ENCODE data around the gene GSX2.
A peak's percentile ranks its signal among the peaks of the same experiment; 100 is the strongest.

Gene GSX2

DNA sequence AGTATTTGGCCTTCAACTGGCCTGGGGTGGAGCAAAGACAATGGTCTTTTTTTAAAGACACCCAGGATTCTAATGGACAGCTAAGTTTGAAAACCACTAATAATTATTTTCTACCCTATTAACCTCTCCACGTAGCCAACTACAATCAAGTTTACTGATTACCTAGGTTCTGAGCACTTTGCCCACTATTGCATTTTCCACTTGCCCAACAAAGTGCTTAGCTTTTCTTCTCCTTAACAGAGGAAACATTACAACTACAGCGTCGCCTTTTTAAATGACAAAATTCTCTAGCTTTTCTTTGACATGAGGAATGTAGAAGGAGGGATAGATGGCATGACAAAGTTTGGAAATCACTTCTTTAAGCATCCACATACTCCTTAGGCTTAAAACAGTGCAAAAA is 37.6 kb upstream of the GSX2 start:
- TF ChIP-seq ZNF8 (CRISPR knock-in tag; IDR thresholded peaks at IDR 0.05) = no peak
- TF ChIP-seq TCF4 (CRISPR knock-in tag; IDR thresholded peaks at IDR 0.05; ENCODE audit: borderline replicate concordance) = no peak
- no peak for TF ChIP-seq PPARA (CRISPR knock-in tag; IDR thresholded peaks at IDR 0.05; ENCODE audit: borderline replicate concordance)
- TF ChIP-seq, protein P1, sequence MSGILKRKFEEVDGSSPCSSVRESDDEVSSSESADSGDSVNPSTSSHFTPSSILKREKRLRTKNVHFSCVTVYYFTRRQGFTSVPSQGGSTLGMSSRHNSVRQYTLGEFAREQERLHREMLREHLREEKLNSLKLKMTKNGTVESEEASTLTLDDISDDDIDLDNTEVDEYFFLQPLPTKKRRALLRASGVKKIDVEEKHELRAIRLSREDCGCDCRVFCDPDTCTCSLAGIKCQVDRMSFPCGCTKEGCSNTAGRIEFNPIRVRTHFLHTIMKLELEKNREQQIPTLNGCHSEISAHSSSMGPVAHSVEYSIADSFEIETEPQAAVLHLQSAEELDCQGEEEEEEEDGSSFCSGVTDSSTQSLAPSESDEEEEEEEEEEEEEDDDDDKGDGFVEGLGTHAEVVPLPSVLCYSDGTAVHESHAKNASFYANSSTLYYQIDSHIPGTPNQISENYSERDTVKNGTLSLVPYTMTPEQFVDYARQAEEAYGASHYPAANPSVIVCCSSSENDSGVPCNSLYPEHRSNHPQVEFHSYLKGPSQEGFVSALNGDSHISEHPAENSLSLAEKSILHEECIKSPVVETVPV (CRISPR knock-in tag; IDR thresholded peaks at IDR 0.05) = no peak
- ATAC-seq = no peak

DNA sequence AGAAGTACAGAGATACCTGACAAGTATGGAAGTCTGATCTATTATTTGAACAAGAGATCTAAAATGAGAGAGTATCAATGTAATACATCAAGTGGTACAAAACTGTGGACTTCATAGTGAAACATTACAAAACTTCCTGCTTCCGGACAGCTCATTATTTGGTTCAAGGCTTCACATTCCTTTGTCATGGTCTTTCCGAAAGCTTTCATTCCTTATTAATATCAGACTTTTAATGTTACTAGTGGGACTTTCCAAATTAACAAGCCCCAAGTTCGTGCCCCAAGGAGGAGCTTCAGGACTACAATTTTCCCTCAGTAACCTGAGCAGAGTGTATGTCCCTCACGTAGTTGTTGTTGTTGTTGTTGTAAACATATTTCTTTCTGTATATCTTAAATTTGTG is 36.7 kb upstream of the GSX2 start:
- peak; percentile 45 for ATAC-seq
- TF ChIP-seq, protein P1 (CRISPR knock-in tag; IDR thresholded peaks at IDR 0.05) = no peak
- TF ChIP-seq ZNF70 (CRISPR knock-in tag; IDR thresholded peaks at IDR 0.05) (no peak), TOX (CRISPR knock-in tag; IDR thresholded peaks at IDR 0.05; ENCODE audit: borderline replicate concordance) (no peak), PPARA (CRISPR knock-in tag; IDR thresholded peaks at IDR 0.05; ENCODE audit: borderline replicate concordance) (no peak), SNAI2 (CRISPR knock-in tag; IDR thresholded peaks at IDR 0.05) (no peak), ZNF8 (CRISPR knock-in tag; IDR thresholded peaks at IDR 0.05) (no peak)
- TF ChIP-seq, protein P2, sequence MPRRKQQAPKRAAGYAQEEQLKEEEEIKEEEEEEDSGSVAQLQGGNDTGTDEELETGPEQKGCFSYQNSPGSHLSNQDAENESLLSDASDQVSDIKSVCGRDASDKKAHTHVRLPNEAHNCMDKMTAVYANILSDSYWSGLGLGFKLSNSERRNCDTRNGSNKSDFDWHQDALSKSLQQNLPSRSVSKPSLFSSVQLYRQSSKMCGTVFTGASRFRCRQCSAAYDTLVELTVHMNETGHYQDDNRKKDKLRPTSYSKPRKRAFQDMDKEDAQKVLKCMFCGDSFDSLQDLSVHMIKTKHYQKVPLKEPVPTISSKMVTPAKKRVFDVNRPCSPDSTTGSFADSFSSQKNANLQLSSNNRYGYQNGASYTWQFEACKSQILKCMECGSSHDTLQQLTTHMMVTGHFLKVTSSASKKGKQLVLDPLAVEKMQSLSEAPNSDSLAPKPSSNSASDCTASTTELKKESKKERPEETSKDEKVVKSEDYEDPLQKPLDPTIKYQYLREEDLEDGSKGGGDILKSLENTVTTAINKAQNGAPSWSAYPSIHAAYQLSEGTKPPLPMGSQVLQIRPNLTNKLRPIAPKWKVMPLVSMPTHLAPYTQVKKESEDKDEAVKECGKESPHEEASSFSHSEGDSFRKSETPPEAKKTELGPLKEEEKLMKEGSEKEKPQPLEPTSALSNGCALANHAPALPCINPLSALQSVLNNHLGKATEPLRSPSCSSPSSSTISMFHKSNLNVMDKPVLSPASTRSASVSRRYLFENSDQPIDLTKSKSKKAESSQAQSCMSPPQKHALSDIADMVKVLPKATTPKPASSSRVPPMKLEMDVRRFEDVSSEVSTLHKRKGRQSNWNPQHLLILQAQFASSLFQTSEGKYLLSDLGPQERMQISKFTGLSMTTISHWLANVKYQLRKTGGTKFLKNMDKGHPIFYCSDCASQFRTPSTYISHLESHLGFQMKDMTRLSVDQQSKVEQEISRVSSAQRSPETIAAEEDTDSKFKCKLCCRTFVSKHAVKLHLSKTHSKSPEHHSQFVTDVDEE (CRISPR knock-in tag; IDR thresholded peaks at IDR 0.05) = no peak

DNA sequence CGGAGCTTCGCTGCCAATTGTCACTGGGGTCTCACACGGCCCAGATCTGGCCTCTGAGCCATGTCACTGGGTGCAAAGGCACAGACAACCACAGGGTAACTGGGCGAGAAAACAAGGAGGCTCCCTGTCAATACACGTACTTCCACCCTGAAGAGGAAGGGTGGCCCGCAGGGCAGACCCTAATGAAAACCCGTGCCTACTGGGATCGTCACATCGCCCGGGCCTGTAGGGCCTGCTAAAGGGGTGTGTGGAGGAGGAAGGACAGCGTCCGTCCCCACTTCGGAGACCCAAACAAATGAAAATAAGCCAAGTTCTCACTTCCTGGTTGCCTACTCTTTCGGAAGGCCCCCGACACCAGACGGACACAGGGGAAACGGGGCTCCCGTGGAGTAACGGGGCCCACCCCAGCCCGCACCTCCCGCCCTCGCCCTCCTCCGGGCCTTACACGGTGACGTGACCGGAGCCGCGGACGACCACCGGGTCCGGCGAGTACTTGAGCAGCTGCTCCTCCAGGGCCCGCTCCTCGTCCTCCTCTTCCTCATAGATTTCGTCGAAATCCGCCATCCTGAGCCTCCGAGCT is 36.1 kb upstream of the GSX2 start:
- TF ChIP-seq SNAI2 (CRISPR knock-in tag; IDR thresholded peaks at IDR 0.05) (no peak), ISL1 (CRISPR knock-in tag; IDR thresholded peaks at IDR 0.05) (no peak), OSR1 (CRISPR knock-in tag; IDR thresholded peaks at IDR 0.05) (no peak), TCF4 (CRISPR knock-in tag; IDR thresholded peaks at IDR 0.05; ENCODE audit: borderline replicate concordance) (no peak), ZFP3 (CRISPR knock-in tag; IDR thresholded peaks at IDR 0.05) (no peak), GLIS3 (CRISPR knock-in tag; IDR thresholded peaks at IDR 0.05) (no peak), TOX (CRISPR knock-in tag; IDR thresholded peaks at IDR 0.05; ENCODE audit: borderline replicate concordance) (no peak), PPARA (CRISPR knock-in tag; IDR thresholded peaks at IDR 0.05; ENCODE audit: borderline replicate concordance) (no peak), ZNF8 (CRISPR knock-in tag; IDR thresholded peaks at IDR 0.05) (no peak), ARNTL (CRISPR knock-in tag; IDR thresholded peaks at IDR 0.05; ENCODE audit: borderline replicate concordance, low read depth) (no peak), BACH2 (CRISPR knock-in tag; IDR thresholded peaks at IDR 0.05; ENCODE audit: borderline replicate concordance) (no peak), RARB (CRISPR knock-in tag; IDR thresholded peaks at IDR 0.05) (no peak)
- TF ChIP-seq, protein P3, sequence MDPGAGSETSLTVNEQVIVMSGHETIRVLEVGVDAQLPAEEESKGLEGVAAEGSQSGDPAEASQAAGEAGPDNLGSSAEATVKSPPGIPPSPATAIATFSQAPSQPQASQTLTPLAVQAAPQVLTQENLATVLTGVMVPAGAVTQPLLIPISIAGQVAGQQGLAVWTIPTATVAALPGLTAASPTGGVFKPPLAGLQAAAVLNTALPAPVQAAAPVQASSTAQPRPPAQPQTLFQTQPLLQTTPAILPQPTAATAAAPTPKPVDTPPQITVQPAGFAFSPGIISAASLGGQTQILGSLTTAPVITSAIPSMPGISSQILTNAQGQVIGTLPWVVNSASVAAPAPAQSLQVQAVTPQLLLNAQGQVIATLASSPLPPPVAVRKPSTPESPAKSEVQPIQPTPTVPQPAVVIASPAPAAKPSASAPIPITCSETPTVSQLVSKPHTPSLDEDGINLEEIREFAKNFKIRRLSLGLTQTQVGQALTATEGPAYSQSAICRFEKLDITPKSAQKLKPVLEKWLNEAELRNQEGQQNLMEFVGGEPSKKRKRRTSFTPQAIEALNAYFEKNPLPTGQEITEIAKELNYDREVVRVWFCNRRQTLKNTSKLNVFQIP (CRISPR knock-in tag; IDR thresholded peaks at IDR 0.05; ENCODE audit: borderline replicate concordance, low read depth) = no peak
- TF ChIP-seq, protein P2 (CRISPR knock-in tag; IDR thresholded peaks at IDR 0.05) = no peak
- TF ChIP-seq, protein P4, sequence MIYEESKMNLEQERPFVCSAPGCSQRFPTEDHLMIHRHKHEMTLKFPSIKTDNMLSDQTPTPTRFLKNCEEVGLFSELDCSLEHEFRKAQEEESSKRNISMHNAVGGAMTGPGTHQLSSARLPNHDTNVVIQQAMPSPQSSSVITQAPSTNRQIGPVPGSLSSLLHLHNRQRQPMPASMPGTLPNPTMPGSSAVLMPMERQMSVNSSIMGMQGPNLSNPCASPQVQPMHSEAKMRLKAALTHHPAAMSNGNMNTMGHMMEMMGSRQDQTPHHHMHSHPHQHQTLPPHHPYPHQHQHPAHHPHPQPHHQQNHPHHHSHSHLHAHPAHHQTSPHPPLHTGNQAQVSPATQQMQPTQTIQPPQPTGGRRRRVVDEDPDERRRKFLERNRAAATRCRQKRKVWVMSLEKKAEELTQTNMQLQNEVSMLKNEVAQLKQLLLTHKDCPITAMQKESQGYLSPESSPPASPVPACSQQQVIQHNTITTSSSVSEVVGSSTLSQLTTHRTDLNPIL (CRISPR knock-in tag; IDR thresholded peaks at IDR 0.05; ENCODE audit: low read depth) = no peak
- TF ChIP-seq, protein P1 (CRISPR knock-in tag; IDR thresholded peaks at IDR 0.05) = no peak
- peak; percentile 43 for ATAC-seq

All from SK-N-SH treated with all-trans-retinoic acid at 6 μM for 48 hours (cell line).